ENCODE results near the gene ANP32B.
"Not testable (repeated sequence)": the region's sequence is repeated elsewhere in the genome, so short reads cannot be mapped to it uniquely, and the experiment has no call there.

ANP32B gene

GRCh38 chr9:97994703-97995102 is 11.6 kb downstream of the ANP32B start:
- DNase-seq: no peak

DNA sequence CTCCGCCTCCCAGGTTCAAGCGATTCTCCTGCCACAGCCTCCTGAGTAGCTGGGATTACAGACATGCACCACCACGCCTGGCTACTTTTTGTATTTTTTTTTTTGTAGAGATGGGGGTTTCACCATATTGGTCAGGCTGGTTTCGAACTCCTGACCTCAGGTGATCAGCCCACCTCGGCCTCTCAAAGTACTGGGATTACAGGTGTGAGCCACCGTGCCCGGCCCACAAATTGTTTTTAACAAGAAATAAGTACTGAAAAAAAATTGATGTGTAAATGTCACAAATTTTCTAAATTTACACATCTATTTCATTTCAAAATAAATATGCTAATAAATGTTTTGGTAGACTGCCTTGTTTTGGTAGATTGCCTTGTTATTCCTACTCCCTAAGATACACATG is 13.5 kb downstream of the ANP32B start:
- not testable (repeated sequence) for DNase-seq

GRCh38 chr9:97997330-97998276 is 14.5 kb downstream of the ANP32B start:
- no peak for DNase-seq

DNA sequence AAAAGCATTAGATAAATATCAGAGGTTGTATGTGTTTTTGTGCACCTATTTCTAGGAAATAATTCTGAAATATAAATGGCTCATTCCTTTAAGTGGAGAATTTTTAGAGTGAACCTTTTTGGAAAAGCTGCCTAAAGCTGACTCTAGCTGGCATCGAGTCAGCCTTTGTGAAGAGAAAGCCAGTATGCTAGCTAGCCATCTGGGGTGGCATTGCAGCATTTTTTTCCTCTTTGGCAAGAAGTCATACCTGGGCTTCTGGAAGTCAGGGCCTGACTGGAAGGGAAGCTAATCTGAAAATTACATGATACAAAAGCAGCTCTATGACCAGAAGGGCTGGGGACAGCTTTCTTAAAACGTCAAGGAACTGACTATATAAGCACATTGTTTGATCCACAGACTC is 19.7 kb downstream of the ANP32B start:
- DNase-seq: no peak

GRCh38 chr9:98006127-98006796 is 23.1 kb downstream of the ANP32B start:
- DNase-seq: no peak

DNA sequence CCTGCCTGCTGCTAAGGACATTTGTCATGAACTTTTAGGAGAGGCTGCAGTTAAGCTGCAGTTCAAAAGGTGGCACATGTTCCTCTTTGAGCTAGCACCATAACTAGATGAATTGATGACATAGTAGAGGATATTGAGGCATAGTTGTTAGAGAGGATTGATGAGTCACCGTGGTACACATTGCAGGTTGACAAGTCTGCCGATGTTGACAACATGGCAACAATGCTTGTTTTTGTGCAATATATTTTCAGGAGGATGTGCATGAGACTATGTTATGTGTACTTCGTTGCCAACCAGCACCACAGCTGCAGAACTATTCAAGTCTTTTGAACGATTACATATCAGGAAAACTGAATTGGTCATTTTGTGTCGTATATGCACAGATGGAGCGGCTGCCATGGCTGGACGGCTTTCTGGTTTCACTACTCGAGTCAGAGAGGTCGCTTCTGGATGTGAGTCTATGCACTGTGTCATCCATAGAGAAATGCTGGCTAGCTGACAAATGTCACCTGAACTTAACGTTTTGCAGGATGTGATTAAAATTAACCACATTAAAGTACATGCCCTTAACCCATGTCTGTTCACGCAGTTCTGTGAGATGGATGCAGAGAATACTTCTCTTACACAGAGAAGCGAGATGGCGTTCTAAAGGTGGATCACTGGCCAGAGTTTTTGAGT is 24.2 kb downstream of the ANP32B start:
- DNase-seq: no peak

- DNase-seq: no peak
Measured at GRCh38 chr9:98008764-98009163, 25.6 kb downstream of the ANP32B start.

DNA sequence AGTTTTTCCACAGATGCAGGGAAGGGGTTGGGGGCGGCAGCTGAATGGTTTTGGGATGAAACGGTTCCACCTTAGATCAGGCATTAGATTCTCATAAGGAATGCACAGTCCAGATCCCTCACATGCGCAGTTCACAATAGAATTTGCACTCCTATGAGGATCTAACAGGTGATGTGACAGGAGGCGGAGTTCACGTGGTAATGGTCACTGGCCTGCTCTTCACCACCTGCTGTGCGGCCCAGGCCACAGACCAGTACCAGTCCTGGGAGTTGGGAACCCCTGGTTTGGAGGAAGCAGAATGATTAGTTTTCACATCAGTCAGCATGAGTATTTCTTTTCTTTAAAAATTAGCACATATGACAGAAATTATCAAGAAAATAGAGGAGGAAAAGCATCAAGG is 26.3 kb downstream of the ANP32B start:
- no peak for DNase-seq

GRCh38 chr9:98009936-98010335 is 26.8 kb downstream of the ANP32B start:
- DNase-seq: no peak

DNA sequence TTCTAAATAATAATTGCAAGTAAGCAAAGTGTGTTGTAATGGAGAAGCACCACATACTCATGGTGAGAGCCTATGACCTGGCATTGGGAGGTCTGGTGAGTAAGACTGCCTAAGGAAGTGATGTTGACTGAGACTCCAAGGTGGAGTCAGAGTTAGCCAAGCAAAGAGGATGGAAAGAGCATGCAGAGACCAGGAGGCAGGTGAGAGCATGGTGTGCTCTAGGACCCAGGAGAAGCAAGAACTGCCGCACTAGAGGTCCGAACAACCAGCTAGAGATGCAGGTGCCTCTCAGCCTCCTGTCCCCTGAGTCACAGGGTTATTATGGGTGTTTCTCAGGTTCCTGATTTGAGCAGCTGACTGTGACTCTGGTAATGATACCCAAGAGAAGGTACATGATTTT is 27.3 kb downstream of the ANP32B start:
- no peak for DNase-seq

- no peak for DNase-seq
Measured at GRCh38 chr9:98011122-98011521, 28.0 kb downstream of the ANP32B start.

DNA sequence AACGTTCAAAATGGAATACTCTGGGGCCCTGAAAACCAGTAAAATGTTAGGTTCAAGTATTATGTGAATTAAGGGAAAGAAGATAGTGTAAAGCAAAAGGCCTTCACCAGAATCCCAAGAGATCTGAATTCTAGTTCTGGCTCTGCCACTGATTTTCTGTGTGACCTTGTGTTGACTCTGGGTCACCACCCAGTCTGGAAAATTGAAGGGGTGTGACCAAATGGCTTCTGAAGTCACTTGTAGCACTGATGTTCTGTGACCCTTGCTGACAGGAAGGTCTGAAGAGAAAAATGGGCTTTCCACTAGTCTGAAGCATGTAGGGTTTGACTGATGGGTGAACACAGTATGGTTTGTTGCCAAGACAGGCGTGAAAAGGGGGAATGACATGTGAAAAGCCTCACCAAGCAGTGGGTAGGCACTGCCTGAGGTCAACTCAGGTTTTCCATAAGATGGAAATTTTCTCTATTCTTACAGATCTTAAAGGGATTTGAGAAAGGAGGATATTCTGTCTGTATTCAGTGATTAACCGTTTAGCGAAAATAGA is 33.1 kb downstream of the ANP32B start:
- no peak for DNase-seq

GRCh38 chr9:98017306-98017705 is 34.2 kb downstream of the ANP32B start:
- no peak for DNase-seq

- DNase-seq: no peak
Measured at GRCh38 chr9:98018347-98018746, 35.2 kb downstream of the ANP32B start.

- DNase-seq: no peak
Measured at GRCh38 chr9:98019098-98019497, 36.0 kb downstream of the ANP32B start.

DNA sequence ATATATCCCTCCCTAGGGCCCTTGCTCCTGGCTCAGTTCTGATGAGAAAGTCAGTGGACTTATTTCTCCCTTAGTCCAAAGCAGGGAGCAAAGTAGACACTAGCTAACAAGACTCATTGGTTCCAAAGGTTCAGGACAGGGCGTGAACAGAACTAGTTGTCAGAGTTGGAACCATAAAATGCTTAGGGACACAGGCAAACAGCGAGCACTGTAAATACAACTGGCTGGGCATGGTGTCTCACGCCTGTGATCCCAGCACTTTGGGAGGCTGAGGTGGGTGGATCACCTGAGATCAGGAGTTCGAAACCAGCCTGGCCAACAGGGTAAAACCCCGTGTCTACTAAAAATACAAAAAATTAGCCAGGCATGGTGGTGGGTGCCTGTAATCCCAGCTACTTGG is 36.7 kb downstream of the ANP32B start:
- DNase-seq: not testable (repeated sequence)

- DNase-seq: no peak
Measured at GRCh38 chr9:98020476-98021145, 37.5 kb downstream of the ANP32B start.

DNA sequence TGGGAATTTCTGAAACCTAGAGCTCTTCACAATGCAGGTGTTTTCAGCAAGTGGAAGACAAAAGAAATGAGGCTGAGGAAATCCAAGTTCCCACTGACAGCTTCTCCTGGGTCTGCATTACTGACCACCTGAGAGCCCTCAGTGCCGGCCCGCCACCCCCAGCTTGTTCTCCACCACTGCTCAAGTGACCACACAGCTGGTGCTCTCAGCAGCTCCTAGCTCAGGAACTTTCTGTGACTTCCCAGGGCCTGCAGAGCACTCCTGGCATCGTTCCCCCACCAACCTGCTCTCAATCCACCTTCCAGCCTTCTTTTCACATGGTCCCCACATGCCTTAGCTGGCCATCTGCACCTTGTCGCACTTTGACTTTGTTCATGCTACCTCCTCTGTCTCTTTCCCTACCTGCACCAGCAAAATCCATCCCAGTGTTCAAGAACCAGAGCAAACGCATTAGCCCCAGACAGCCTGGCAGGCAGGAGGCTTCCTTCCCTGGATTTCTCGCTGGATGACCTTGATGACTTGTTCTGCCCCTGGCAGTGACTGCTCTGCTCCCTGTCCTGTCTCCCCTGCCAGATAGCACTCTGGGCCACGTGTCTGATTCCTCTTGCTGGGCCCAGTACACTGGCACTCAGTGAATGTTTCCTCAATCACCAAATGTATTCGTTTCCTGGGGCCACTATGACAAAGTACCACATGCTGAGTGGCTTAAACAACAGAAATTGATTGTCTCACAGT is 38.3 kb downstream of the ANP32B start:
- no peak for DNase-seq

- no peak for DNase-seq
Measured at GRCh38 chr9:98022447-98022846, 39.3 kb downstream of the ANP32B start.

- no peak for DNase-seq
Measured at GRCh38 chr9:98024702-98025101, 41.6 kb downstream of the ANP32B start.

DNA sequence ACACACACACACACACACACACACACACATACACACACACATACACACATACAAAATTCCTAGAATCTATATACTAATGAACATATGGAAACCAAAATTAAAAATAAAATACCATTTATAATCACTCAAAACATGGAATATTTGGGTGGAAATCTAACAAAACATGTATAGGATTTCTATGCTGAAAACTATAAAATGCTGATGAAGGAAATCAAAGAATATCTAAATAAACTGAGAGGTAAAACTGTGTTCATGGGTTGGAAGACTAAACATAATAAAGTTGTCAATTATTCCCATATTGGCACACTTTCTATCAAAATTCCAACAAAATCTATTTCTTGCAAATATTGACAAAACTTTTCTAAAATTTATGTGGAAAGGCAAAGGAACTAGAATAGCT is 48.0 kb downstream of the ANP32B start:
- DNase-seq: no peak

DNA sequence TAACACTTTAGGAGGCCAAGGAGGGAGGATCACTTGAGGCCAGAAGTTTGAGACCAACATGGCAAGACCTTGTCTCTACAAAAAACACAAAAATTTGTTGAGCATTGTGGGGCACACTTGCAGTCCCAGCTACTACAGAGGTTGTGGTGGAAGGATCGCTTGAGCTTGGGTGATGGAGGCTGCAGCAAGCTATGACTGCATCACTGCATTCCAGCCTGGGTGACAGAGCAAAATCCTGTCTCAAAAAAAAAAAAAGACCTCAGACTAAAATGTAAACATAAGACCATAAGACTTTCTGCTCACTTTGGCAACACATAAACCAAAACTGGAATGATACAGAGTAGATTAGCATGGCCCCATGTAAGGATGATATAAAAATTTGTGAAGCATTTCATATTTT is 48.8 kb downstream of the ANP32B start:
- DNase-seq: no peak
